ENCODE data around the gene GRIP2.

GRCh38 chr3:14480207-14481017 lies 59.7 kb downstream of the GRIP2 start:
- TF ChIP-seq CTCF (IDR thresholded peaks at IDR 0.05; ENCODE audit: poor library complexity), result no peak
- TF ChIP-seq EZH2 (IDR thresholded peaks at IDR 0.05; ENCODE audit: borderline replicate concordance), result no peak
- TF ChIP-seq EZH2phosphoT487 (IDR thresholded peaks at IDR 0.05; ENCODE audit: low read depth, severe bottlenecking, unreplicated experiment), result no peak

All from hepatocyte (in vitro differentiated cells).